HG02840 (cell line): ENCODE data around the gene CGAS.
"Not testable (repeated sequence)": the region's sequence is repeated elsewhere in the genome, so short reads cannot be mapped to it uniquely, and the experiment has no call there.

Experiments
- ATAC-seq: cut with Tn5 transposase; IDR thresholded peaks from one replicate; pipeline ENCODE4 v1.9.1; 2021; ENCODE audit warnings: mild to moderate bottlenecking, moderate library complexity, moderate number of reproducible peaks; ENCODE audit not compliant: unreplicated experiment, low FRiP score

The CGAS gene

DNA sequence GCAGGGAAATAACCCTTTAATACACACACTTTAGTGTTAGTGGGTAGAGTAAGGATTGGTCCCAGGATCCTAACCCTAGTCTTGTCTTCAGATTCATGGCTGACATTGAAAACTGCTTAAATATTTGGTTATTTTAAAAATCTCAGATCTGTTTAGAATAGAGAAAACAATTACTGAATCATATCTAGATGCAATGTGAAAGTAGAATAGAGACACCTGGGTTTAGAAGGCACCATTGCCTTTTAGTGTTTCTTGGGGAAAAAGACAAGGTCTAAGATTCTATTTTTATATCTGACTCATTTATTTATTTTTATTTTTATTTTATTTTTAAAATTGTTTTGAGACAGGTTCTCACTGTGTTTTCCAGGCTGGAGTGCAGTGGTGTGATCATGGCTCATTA lies 51.4 kb downstream of the CGAS start:
- ATAC-seq = no peak

GRCh38 chr6:73395875-73396274 lies 56.2 kb downstream of the CGAS start:
- no peak for ATAC-seq

- ATAC-seq = peak; percentile 80
Measured at GRCh38 chr6:73394577-73395354, 57.3 kb downstream of the CGAS start, which contains the start of gene DDX43. TSS of gene DDX43 (plus strand) at chr6:73394828. CDS start at chr6:73394906, 78 bp downstream.

DNA sequence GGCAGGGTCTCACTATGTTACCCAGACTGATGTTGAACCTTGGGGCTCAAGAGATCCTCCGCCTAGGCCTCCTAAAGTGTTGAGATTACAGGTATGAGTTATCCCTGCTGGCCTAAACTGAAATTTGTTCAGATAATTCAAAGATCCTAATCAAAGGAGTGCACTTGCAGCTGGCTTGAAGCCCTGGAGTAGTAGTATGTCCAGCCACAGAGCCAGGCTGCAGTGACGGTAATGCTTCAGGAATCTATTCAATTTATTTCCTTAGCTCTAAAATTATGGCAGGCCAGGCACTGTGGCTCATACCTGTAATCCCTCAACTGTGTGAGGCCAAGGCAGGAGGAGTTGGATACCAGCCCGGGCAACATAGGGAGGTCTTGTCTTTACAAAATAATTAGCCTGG lies 58.8 kb downstream of the CGAS start:
- no peak for ATAC-seq

GRCh38 chr6:73392188-73392587 lies 59.9 kb downstream of the CGAS start:
- not testable (repeated sequence) for ATAC-seq

DNA sequence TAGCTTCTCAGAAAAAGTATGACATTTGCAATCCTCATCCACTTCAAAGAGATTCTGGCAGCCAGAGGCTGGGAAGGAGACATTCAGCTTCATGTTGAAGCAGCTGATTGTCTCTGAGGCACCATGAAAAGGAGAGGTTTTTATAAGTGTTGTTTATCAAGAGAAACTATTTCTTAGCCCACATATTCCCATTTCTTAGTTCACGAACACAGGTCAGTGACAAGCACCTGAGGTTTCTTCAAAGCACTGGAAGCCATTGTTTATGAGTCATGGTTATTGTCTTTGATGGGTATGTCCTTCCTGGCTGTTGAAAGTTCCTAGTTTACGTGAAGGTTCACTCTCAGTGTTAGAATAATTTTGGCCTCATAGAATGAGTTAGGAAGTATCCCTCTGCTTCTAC lies 60.4 kb downstream of the CGAS start:
- ATAC-seq = no peak

- ATAC-seq = no peak
Measured at GRCh38 chr6:73389854-73390253, 62.2 kb downstream of the CGAS start.

GRCh38 chr6:73388800-73389512 lies 63.1 kb downstream of the CGAS start:
- peak; percentile 52 for ATAC-seq

- peak; percentile 10 for ATAC-seq
Measured at GRCh38 chr6:73388433-73388799, 63.7 kb downstream of the CGAS start.

DNA sequence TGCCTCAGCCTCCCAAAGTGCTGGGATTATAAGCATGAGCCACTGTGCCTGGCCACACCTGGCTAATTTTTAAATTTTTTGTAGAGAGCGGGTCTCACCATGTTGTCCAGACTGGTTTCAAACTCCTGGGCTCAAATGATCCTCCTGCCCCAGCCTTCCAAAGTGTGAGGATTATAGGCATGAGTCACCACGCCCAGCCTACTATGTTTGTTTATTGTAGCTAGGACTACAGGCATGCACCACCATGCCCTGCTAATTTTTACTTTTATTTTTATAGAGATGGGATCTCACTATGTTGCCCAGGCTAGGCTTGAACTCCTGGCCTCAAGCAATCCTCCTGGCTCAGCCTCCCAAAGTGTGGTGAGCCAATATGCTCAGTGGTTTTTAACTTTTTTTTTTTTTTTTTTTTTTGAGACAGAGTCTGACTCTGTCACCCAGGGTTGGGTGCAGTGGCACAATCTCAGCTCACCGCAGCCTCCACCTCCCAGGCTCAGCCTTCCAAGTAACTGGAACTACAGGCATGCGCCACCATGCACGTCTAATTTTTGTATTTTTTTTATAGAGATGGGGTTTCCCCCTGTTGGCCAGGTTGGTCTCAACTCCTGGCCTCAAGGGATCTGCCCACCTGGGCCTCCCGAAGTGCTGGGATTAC lies 69.5 kb downstream of the CGAS start:
- ATAC-seq = no peak

- not testable (repeated sequence) for ATAC-seq
Measured at GRCh38 chr6:73381531-73381930, 70.6 kb downstream of the CGAS start.

- no peak for ATAC-seq
Measured at GRCh38 chr6:73377225-73377624, 74.9 kb downstream of the CGAS start.

- ATAC-seq = no peak
Measured at GRCh38 chr6:73375216-73375615, 76.9 kb downstream of the CGAS start.
